HG03039 (cell line): ENCODE data around the gene MKS1.

Experiments
- ATAC-seq: cut with Tn5 transposase; IDR thresholded peaks from one replicate; pipeline ENCODE4 v1.9.1; 2021; ENCODE audit warnings: mild to moderate bottlenecking, moderate library complexity; ENCODE audit not compliant: unreplicated experiment

The MKS1 gene

DNA sequence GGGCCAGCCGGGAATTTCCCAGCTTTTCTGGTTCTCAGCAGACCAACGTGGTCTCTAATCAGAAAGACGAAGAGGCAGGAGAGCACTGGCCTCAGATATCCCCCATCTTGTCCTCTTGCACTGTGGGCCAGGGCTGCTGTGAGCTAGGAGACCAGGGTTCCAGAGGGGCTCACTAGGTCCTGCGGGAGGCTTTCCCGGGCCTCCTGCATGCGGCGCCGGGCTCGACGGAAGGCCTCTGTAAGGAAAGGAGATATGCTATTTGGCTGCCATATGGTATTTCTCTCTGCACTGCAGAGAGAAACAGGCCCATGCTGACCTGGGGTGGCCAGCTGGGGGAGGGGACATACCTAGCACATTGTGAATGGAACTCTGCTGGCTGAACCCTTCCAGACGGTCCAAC lies 13.1 kb downstream of the MKS1 start:
- ATAC-seq: no peak

DNA sequence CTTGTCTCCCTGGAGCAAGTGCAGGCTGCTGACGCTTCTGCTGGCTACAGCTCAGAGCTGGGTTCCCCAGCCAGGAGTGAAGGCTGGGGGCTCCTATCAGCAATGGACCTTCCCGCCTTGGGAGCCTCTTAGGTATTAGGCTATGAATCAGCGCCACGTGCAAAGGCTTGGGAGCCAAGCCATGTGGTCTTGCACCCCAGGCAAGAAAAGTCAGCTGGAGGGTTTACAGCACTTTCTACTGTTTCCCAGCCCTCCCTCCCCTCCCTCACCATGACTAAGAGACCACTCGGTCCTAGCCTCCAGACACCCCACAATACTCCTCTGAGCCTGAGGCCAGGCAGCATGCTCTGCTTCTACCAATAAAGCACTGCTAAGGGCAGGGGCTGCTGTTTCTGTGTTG lies 14.3 kb downstream of the MKS1 start:
- no peak for ATAC-seq

DNA sequence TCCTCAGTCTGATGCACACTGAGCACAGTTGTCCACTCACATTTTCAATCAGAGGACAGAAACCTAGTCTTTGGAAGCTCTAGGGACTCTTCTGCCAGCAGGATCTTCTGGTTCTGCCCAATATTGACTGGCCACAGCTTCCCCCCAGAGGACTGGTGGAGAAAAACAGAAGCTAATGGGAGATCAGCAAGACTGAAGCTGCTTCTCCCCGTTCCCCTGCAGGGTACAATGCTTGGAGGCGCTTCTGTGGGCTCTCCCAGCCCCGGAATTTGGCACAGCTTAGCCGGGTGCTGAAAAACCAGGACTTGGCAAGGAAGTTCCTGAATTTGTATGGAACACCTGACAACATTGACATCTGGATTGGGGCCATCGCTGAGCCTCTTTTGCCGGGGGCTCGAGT lies 16.2 kb downstream of the MKS1 start:
- no peak for ATAC-seq

DNA sequence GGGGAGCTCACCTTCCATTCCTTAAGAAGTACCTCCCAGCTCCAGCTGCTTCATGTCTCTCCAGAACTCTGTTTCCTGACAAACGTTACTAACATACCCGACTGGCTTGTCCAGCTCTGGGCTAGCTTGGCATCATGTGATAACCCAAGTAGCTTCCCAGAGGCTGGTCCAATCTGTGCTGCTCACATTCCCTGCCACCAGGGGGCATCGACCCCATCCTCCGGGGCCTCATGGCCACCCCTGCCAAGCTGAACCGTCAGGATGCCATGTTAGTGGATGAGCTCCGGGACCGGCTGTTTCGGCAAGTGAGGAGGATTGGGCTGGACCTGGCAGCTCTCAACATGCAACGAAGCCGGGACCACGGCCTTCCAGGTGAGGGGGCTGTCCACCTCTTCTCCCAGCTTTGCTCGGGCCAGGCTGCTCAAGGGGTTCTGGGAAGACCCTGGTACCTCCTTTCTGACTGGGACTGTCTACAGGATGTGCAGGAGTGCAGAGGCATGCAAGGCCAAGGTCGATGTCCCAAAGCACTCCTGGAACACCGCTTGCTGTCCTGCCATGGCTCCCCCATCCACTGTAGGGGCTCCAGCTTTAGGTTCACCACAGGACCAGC lies 18.9 kb downstream of the MKS1 start:
- ATAC-seq: no peak

DNA sequence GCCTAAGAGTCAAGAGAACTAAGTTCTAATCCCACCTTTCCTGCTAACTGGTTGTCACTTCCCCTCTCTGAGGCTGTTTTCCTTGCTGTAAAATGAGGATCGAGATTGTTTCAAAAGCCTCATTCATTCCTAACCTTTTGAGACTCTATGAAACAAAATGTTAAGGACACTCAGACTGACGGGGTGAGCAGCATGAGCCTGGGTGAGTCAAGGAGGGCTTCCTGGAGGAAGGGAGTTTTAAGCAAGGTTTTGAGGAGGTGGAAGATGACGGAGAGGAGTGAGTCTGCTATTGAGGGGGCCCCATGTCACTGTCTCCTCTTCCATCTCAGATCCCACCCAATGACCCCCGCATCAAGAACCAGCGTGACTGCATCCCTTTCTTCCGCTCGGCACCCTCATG lies 22.4 kb downstream of the MKS1 start:
- no peak for ATAC-seq

DNA sequence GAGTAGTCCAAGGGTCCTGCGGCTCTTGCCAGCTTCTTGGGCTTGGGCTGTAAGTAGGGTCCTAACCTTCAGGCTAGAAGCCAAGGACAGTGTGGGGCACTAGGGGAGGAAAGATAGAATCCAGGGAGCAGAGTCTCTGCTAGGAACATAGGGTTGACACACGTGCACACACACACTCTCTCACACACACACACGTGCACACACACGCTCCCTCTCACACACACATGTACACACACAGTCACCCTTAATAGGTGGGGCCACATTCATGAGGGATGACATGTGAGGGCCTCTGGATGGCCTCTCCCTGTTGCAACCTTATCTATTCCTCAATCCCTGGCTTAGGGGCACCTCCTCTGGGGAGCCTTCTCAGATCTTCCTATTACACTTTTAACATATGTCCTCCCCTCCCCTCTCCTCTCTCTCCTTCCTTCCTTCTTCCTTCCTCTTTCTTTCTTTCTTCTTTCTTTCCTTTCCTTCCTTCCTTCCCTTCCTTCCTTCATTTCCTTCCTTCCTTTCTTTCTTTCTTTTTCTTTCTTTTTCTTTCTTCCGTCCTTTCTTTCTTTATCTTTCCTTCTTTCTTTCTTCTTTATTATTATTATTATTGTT lies 23.4 kb downstream of the MKS1 start:
- no peak for ATAC-seq

DNA sequence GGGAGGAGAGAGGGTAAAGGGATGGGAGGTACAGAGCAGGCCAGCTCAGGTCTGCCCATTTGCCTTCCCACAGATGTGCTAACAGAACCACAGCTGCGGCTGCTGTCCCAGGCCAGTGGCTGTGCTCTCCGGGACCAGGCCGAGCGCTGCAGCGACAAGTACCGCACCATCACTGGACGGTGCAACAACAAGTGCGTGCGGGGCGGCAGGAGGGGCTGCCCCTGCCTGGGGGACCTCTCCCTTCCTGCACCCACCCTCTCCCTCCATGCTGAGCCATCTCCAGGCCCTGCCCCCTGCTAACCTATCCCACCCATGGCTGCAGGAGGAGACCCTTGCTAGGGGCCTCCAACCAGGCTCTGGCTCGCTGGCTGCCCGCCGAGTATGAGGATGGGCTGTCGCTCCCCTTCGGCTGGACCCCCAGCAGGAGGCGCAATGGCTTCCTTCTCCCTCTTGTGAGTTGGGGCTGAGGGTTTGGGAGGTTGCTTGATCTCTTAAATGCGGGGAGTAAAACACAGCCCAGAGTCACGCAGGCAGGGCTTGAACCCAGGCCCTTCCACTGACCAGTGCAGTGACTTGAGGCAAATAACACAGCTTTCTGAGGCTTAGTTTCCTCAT lies 25.3 kb downstream of the MKS1 start:
- no peak for ATAC-seq

DNA sequence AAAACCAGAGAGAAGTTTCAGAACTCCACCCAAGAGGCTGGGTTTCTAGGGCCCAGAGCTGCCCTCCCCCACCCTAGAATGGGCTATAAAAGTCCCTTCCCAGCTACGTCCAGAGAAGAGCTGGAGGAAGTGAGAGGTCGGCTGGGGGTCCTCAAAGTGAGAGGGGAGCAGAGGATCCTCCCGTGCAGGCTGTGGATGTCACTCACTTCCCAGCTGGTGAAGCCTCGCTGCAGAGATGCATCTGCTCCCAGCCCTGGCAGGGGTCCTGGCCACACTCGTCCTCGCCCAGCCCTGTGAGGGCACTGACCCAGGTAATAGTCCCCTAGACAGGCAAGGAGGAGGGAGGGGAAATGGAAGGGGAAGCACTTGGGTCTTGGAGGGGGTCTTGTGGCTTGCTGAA lies 26.4 kb downstream of the MKS1 start, which contains the start of gene EPX:
Gene EPX, plus strand, starts transcription at position 115 of the 400 bp plus-strand sequence. Its CDS starts 121 bp downstream, at position 236.
- ATAC-seq: no peak

DNA sequence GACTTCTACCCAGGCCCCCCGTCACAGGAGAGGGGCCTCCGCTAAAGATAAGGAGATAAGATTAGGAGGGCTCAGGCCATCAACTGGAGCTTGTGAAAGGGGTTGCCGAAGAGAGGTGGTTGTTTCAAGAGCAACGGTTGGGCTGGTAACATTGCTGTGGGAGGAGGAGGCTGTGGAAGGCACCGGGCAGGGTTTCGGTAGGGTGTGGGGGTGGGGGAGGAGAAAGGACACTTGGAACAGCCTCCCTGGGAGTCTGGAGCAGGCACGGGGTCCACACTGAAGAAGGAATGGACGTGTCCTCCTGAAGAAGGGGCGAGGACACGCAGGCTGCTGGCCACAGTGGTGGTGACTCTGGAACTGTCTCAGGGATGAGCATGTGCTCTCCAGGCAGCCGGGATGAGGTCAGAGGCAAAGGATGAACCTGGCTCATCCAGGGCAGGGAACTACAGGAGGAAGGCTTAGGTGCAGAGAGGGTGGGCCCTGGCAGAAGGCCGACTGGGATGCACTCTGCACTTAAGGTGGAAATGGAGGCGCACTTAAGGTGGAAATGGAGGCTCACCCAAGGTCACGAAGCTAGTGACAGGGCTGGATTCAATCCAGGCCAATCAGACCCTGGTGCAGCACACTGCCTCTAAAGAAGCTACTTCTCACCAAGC lies 27.7 kb downstream of the MKS1 start:
- no peak for ATAC-seq

DNA sequence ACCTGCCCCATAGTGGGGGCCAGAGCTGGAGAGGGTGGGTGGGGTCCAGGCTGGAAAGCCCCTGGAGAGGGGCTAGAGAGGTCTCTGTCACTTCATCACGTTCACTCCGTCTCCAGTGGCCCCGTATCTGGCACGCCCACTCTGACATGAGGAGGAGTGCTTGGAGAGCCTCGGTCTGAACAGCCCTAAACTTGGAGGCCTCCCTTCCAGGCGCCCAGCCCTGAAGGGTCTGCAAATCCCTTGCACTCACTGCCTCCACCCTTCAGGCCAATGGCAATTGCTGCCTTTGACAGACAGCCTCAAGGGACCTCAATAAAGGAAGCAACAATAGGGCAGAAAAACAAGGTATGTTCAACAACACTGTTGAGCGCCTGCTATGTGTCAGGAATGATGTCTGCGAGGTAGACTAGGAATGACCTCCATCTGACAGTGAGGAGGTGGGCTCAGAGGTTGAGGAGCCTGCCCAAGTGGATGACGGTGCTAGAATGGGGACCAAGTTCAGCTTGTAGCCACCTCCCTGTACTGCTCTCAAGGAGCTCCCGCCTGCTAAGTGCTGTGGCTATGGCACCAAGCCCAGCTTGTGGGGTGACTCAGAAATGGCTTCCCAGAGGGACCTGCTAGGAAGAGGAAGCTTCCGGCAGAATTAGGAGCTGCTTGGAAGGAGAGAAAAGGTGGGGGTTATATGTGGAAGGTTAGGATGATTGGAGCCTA lies 29.5 kb downstream of the MKS1 start:
- no peak for ATAC-seq

DNA sequence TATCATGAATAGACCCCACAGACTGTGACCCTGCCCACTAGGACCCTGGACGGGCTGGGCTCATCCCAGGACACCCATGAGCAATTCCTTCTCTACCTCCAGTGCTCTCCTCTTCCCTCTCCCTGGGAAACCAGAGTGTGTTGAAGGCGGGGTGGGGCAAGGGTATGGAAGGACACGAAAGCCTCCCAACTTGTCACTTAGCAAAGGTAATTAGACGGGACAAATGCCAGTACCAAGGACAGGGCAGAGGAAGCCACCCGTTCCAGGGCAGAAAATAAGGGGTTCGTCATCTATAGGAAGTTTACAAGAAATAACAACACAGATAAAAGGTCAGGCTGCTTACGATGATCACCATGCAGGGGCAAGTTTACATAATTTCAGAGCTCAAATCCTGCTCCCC lies 31.4 kb downstream of the MKS1 start:
- no peak for ATAC-seq

DNA sequence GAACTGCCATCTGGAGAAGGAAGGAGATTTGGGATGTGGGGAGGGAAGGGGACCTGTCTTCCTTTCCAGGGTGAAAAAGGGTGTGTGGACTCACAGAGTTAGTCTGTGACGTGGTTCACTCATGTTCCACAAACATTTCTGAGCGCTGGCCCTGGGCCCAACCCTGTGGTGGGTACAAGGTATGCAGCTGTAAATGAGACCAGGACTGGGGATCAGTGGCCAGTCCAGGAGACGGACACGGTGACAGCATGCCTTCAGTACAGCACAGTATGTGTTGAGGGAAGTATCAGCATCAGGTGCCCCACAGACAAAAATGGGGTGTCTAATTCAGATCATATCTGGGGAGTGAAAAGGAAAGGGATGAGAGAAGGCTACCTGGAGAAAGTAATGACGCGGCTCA lies 32.0 kb downstream of the MKS1 start:
- ATAC-seq: no peak

DNA sequence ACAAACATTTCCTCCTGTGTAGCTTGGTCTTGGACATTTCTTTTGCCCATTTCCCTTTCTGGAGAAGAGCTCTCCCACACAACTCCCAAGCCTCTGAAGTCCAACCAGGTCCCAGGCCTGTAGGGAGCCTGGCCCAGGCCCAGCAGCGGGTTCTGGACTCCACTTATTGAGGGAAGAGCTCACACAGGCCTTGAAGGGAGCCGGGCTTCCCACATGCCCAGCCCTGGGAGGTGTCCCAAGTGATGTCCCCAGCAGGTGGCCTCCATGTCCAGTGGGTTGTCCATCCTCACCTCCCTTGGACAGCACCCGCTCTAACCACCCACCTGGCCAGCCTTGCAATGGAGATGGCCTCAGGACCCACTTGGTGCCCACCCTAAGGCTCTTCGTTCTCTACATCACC lies 32.5 kb downstream of the MKS1 start:
- ATAC-seq: no peak

DNA sequence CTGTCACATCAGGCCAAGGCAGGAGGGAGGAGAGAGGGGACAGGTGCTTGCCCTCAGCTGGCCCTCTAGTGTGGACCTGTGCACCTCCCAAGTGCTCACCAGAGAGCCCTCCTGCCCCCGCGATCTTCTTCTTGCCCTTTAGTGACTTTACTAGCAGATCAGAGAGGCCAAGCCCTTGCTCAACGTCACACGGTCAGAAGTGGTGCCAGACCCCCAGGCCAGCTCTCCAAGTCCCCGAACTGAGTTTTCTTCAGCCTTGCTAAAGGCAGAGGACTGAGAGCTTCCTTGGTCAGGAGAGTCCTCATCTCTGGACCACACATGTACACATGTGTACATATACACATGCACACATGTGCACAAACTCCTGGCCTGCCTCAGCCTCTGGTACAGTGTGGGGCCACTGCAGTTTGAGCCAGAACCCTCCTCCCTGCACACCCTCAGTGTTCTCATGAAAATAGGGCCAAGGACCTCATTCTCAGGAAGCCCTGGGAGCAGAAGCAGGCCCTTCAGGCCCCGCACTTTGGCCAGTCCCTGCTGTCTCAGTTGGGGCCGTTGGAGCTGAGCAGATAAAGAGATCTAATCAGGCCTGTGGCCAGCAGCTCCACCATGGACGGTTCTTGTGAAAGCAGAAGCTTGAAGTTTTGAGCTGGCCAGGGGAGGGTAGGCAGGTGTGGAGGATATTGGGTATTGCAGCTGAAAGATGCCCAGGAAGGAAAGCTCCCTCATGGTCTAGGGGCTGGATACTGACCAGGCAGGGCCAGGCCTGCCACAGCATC lies 33.9 kb downstream of the MKS1 start:
- no peak for ATAC-seq

DNA sequence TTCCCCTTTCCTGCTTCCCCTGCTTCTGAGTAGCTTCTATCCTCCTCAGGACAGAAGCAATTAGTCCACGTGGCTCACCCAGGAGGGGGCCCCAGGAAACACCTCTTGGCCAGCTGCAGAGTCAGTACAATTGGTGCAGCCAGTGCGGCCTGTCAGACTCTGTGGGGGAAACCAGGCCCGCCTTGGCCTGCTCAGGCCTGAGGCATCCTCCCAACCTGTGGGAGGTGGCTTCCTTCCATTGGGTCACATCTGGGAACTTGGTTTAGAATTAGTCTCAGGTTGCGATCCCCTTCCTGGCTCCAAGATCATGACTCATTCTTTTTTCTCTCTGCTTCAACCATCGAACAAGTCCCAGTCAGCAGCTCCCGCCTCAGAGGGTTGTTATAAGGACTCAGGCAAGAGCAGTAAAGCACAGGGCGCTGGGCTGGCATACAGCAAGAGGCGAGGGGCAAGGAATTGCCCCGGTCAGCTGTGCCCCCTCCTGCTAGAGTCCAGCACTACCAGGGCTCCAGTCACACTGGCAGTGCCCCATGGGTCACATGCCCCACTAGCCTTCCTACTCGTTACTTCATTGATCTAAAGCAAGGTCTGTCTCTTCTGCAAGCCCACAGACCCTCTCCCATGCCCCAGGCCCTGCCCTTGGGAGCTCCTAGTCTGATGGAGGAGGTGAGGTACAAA lies 34.6 kb downstream of the MKS1 start:
- no peak for ATAC-seq

DNA sequence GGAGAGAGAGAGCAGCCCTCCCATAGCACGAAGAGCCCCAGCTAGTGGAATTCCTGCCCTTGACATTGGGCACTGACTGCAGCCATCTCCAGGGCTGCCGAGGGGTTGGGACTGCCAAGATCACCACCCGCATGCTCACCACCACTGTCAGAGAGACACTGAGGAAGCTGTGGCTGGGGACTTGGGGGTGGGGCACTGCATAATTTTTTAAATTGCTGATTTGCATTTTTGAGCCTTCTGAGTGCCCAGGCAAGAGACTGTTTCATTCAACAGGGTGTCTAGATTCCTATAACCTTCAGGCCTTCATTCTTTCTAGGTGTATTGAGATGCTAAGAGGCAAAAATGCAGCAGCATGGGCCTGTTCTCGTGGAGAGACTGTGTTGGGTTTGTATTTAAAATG lies 35.5 kb downstream of the MKS1 start:
- no peak for ATAC-seq

DNA sequence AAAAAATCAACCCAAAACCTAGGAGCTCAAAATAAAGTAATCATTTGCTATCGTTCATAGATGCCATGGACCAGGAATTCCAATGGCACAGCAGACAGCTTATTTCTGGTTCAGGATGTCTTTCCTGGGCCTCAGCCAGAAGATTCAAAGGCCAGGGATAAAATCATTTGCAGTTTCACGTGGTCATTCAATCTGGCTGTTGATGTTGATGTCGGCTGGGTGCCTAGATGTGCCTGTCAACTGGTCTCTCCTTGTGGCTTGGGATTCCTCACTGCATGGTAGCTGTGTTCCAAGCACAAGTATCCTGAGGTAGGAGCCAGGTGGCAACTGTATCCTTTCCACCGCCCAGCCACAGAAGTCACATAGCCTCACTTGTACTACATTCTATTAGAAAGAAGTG lies 37.3 kb downstream of the MKS1 start:
- no peak for ATAC-seq

DNA sequence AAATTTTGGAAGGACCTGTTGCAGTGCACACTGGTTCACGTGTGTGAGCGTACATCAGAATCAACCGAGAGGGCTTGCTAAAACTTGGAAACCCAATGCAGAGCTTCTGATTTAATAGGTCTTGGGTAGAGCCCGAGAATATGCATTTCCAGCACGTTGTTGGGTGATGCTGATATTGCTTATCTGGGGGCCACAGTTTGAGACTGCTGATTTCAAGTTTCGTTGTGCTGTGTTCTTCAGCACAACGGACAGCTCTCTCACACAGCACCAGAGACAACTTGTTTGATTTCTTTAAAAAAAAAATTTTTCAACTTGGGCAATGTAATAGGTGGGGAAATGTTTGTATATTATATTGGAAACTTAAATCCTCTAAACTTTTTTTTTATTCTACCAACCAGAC lies 42.9 kb downstream of the MKS1 start:
- no peak for ATAC-seq

DNA sequence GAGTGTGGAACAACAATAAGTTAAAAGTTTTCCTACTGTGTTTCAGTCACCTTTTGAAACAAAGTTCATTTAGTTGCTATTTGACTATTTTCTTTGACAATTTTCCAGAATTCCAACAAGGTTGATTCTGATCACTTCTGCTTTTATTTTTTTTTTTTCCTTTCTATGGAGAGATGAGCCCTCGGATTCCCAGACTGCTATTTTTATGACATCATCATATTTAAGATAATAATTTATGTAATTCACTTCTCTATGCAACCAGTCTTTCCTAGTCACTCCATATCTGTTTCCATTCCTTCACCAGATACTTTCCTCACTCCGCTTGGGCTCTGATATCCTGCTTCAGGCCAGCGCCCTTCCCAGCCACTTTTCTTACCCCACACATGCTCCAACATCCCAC lies 44.2 kb downstream of the MKS1 start:
- no peak for ATAC-seq

DNA sequence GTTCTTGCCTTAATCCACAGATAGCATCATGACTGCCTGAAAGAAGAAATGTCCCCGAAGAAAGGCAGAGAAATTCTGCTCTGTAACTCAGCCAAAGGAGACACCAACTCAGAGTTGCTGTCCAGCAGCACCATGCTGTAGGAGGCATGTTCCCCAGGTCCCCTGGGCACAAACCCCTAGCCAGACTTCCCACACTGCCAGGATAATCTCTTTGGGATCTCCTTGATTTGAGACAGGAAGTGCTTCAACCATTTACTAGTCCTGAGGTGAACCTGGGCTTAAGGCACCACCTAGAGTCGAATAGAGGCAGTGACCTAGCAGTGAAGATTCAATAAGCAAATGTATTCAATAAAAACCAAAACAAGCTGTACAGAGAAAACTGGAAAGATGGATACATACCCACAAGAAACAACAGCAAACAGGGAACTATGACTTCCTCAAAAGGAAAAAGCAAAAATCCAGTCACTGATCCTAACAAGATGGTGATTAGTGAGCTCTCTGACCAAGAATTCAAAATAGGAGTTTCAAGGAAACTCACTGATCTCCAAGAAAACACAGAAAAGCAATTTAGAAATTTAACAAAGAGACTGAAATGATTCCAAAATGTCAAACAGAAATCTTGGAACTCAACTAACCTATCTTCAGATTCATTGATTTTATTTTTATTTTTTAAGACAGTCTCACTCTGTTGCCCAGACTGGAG lies 46.5 kb downstream of the MKS1 start:
- ATAC-seq: no peak
